Measurements from ENCODE around the gene MBD3L3.
A peak's percentile ranks its signal among the peaks of the same experiment; 100 is the strongest.
"Not testable (repeated sequence)": the region's sequence is repeated elsewhere in the genome, so short reads cannot be mapped to it uniquely, and the experiment has no call there.

Gene MBD3L3

DNA sequence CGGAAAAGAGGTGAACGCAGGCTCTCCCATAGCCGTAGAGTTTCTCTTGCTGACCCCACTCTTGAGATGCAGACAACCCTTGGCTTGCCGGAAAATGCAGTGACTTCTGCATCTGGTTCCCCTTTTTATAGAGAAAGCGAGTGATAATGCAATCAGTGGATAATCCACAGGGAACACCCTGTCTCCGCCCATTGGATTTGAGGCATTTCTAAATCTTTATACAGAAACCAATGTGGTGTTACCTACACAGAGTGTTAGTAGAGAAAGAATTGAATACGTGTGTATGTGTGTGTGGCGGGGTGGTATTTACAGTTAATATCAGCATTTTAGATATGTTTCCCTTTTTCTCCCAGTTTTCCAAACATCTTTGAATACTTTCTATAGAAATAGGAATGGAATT is at the start of gene MBD3L3:
TSS of gene MBD3L3 (minus strand) at position 101 of the 400 bp plus-strand sequence. CDS start at position 30, 71 bp downstream.
- not testable (repeated sequence) for DNase-seq

DNA sequence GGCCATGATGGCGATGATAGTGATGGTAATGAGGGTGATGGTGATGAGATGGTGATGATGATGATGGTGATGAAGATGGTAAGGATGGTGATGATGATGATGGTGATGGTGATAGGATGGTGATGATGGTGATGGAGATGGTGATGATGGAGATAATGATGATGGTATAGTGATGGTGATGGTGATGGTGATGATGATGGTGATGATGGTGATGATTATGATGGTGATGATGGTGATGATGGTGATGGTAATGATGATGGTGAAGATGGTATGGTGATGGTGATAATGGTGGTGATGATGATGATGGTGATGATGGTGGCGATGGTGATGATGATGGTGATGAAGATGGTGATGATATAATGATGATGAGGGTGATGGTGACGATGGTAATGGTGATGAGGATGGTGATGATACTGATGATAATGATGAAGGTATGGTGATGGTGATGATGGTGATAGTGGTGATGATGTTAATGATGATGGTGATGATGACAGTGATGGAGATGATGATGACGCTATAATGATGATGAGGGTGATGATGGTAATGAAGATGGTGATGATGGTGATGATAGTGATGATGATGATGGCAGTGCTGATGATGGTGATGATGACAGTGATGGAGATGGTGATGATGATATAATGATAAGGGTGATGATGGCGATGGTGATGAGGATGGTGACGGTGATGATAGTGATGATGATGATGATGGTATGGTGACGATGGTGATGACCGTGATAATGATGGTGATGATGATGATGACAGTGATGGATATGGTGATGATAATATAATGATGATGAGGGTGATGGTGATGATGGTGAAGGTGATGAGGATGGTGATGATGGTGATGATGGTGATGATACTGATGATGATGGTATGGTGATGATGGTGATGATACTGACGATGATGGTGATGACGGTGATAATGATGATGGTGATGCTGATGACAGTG is 48.5 kb upstream of the MBD3L3 start:
- no peak for DNase-seq

DNA sequence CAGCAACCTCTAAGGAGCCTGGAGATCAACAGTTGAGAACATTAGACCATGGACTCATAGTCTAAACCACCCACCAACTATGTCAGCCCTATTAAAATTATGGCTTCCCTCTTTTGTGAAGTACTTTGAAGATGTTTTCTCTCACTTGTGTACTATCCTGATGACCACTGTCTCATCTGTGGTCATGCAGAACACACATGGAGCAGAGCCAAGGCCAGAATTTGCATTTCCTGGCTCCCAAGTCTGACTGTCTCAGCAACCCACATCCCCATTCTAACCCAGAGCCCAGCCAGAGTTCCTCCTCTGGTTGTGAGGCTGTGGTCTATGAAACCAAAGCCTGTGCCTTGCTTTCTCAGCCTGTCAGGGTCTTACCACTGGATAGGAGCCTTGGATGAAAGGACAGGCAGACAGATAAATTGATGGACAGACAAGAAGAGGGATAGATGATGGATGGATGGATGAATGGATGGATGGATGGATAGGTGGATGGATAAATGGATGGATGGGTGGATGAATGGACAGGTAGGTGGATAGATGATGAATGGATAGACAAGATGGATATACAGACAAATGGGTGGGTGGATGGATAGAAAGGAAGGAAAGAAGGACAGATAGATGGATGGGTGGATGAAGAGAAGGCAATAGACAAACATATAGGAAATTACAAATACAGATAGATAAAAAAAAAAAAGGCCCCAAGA is 46.4 kb upstream of the MBD3L3 start:
- DNase-seq, result no peak

DNA sequence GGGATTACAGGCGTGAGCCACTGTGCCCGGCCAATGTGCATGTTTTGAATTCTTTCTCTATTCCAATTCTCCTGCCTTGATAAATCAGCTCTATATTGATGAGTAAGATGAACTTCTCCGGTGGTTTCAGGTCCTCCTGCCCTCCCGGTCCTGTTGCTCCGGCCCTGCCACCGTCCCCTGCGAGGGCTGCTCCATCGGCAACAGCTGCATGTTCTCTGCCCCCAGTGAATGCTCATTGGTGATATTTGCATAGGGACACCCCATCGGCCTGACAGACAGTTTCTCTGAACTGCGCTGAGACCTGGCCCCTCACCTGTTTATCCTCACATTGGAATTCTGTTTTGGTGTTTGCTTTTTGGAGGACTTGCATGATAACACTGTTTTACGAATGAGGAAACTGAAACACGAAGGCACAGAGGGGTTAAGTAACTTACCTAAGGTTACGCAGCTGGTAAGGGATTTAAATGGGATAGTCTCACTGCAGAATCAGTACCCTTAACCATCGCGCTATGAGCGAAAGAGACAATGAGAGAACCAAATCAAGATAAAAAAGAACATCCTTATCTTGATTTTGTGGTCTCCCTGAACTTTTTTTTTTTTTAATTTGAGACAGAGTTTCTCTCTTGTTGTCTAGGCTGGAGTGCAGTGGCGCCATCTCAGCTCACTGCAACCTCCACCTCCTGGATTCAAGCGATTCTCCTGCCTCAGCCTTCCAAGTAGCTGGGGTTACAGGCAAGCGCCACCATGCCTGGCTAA is 43.2 kb upstream of the MBD3L3 start:
- no peak for DNase-seq

DNA sequence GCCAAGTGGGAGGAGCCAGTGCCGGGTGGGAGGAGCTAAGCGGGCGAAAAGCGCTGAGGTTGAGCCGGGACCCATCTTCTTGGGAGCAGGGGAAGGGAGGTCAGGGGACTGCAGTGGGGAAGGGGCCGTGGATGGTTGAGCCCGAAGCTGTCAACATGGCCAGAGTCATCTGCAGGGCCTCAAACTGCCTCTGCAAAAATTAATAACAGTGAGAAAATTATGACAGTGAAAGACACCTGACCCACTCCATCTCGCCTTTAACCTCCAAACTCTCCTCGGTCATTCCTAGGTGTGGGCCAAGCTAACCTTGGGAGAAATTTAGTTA is 41.1 kb upstream of the MBD3L3 start:
- no peak for DNase-seq

DNA sequence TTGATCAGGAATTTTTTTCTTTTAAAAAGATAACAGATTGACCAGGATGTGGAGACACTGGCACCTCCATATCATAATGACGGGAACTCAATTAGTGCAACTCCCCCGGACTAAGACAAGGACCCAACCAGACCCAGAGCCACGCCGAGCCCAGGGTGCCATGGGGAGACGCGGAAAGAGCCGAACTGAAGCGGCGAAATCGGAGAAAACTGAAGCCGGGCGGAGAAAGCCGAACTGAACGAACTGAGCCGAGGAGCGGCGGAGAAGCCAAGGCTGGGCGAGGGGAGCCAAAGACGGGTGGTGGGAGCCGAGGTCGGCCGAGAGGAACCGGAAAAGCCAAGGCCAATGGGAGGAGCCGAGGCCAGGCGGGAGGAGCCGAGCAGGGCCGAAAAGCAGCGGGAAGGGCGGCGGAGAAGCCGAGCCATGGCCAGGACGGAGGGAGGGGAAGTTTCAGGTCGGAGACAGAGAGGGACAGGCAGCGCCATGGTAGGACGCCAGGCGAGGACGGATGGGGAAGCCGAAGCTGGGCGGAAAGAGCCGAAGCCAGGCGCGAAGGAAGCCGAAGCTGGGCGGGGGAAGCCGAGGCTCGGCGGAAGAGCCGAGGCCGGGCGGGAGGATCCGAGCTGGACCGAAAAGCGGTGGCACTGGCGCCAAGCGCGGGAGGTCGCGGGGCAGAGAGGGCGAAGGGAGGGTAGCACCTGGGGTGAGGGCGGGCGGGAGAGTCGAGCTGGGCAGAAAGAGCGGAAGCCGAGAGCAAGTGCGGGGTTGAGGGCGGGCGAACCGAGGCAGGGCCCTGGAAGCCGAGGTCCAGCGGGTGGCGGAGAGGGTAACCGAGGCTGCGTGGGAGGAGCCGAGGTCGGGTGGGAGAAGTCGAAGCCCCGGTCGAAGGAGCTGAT is 40.5 kb upstream of the MBD3L3 start:
- DNase-seq, result peak; percentile 89

DNA sequence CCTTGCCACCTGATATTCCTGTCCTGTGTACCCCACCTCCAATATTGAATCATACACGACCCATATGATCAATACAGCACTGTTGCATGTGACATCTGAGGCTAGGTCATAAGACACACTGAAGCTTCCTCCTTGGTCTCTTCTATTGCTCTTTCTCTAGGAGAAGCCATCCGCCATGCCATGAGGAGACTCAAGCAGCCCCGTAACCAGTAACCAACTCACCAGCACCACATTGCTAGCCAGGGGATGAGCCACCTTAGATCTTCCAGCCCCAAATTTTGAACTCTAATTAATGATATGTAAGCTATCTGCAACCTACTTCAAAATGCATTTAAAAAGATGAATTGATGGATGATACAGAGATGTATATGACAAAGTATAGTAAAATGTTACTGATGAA is 39.6 kb upstream of the MBD3L3 start:
- DNase-seq, result no peak

DNA sequence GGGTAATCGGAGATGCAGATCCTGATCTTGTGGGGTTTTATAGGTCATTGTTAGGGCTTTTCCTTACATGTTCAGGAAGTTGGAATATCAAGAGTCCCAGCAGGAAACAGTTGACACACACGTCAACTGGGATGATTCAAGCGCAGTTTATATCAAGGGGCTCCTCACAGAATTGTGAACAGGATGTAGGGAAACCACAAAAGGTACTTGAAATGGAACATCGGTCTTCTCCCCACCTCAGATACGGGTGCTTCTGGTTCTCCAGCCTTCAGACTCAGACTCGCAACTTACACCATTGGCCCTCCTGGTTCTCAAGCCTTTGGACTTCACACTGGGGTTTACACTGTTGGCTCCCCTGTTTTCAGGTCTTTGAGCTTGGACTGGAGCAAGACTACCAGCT is 30.5 kb upstream of the MBD3L3 start:
- DNase-seq, result no peak

DNA sequence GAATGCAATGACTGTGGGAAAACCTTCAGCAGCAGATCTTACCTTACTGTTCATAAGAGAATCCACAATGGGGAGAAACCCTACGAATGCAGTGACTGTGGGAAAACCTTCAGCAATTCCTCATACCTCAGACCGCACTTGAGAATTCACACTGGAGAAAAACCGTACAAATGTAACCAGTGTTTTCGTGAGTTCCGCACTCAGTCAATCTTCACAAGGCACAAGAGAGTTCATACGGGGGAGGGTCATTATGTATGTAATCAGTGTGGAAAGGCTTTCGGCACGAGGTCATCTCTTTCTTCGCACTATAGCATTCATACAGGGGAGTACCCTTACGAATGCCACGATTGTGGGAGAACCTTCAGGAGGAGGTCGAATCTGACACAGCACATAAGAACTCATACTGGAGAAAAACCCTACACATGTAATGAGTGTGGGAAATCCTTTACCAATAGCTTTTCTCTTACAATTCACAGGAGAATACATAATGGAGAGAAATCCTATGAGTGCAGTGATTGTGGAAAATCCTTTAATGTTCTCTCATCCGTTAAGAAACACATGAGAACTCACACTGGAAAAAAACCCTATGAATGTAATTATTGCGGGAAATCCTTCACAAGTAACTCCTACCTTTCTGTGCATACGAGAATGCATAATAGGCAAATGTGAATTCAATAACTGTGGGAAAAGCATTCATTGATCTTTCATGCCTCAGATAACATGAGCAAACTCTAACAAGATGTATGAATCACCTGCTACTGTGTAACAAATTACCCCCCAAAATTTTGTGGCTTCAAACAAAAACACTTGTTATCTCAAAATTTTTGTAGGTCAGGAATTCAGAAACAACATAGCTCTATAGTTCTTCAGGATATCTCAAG is 24.8 kb upstream of the MBD3L3 start:
- peak; percentile 10 for DNase-seq

DNA sequence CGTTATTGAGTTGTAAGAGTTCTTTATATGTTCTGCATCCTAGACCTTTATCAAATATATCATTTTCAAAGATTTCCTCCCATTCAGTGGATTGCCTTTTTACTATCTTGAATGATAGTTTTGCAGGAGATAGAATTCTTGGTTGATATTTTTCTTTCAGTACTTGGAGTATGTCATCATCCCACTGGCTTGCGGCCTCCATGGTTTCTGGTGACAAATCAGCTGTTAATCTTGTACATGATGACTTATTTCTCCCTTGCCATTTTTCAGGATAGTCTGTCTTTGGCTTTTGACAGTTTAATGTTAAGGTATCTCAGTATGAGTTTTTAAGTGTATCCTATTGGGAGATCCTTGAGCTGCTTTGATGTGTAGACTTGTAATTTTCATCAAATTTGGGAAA is 19.5 kb upstream of the MBD3L3 start:
- no peak for DNase-seq

DNA sequence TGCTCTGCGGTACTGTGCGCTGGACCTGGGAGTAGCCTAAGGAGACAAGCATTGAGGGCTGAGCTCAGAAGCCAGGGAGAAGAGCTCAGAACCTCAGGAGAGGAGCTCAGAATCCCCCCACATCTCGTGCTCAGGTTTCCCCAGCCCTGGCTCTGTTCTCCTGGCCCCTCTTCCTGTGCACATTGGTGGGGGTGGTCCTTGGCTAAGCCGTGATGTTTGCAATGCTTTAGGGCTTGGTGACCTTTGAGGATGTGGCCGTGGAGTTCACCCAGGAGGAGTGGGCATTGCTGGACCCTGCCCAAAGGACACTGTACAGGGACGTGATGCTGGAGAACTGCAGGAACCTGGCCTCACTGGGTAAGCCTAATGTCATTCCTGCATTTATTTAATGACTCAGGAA is 17.7 kb upstream of the MBD3L3 start:
- DNase-seq, result no peak

DNA sequence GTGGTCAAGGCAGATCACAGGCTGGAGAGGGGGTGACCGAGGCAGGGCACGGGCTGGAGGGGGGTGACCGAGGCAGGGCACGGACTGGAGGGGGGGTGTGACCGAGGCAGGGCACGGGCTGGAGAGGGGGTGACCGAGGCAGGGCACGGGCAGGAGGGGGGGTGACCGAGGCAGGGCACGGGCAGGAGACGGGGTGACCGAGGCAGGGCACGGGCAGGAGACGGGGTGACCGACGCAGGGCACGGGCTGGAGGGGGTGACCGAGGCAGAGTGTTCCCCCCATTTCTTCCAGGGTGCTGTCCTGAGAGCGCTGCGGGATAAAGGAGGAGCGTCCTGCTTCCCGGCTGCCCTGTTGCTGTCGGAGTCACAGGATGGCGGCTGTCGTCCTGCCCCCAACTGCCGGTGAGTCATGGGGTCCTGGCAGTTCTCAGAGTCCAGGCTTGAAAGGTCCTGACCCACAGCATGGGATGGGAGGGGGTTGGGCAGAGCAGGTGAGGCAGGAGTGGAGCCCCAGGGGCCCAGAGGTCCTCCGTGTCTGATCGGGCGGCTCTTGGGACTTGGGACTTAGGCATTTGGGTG is 16.3 kb upstream of the MBD3L3 start:
- no peak for DNase-seq

DNA sequence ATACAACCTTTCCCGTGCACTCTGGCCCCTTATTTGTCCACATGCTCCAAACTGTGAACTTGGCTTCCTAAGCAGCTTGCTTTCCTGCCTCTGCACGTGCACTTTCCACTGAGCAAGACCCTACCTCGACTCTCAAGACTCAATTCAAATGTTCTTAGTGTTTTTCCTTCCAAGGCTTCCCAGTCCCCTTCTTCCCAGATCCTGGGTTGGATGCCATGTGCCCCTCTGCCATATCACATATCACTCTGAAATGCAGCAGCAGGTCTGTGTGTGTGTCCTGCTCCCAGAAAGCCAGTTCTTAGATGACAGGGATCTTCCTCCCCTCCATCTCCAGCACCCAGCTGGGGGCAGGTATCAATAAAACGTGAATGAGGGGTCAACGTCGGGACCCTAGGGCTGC is 14.1 kb upstream of the MBD3L3 start:
- DNase-seq, result no peak

DNA sequence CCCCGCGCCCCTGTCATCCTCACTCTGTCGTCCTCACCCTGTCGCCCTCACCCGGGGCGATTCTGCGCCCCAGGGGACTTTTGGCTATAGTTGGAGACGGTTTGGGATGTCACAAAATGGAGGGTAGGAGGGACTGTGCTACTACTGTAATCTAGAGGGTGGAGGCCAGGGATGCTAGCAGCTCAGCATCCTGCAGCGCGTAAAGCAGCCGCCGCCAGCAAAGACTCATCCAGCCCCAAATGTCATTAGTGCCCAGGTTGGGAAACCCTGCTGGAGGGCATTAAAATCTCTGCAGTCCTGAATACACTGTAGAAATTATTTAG is 11.4 kb upstream of the MBD3L3 start:
- no peak for DNase-seq

DNA sequence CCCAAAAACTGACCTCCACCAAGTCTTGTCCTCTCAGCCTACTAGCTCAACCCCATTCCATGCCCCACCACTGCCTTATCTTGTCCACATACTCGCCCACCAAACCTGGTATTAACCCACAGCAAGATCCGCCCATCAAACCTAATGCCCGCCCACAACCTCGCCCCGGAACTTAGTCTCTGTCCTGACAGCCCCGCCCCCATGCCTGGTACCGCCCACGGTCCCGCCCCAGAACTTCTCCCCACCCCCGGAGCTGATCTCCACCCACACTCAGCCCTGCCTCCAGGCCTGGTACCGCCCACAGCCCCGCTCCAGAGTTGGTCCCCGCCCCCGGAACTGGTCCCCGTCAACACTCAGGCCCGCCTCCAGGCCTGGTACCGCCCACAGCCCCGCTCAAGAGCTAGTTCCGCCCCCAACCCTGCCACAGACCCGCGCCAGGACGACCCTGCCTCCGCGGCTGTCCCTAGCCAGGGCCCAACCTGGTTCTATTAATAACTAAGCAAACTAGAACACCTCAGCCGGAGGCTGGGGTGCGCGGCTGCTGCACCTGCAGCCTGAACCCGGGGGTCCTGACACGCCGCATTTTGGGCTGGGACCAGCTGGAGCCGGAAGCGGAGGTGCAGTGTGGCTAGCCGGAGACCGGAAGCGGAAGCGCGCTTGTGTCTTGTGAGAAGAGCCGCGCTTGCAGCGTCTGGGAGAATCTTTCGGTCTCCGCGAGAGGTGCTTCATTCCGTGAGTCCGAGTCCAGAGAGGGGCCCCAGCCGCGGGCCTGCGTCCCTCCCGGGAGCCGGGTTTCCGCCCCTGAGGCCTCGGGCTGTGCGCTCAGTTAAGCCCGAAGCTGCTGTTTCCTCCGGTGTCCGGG is 10.8 kb upstream of the MBD3L3 start, which contains the start of gene ZNF557:
TSS of gene ZNF557 (plus strand) at position 662 of the 862 bp plus-strand sequence. CDS start 5,372 bp downstream, outside the sequence.
- DNase-seq, result peak; percentile 96

DNA sequence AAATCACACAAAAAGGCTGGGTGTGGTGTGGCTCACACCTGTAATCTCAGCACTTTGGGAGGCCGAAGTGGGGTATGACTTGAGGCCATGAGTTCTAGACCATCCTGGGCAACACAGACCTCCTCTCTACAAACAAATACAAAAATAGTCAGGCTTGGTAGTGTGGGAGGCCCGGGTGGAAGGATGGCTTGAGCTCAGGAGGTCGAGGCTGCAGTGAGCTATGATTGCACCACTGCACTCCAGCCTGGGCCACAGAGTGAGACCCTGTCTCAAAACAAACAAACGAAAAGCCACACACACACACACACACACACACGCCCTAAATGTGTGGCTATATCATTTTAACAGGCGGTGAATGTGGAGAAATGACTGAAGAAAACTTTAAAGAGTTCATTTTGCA is 10.1 kb upstream of the MBD3L3 start:
- no peak for DNase-seq

DNA sequence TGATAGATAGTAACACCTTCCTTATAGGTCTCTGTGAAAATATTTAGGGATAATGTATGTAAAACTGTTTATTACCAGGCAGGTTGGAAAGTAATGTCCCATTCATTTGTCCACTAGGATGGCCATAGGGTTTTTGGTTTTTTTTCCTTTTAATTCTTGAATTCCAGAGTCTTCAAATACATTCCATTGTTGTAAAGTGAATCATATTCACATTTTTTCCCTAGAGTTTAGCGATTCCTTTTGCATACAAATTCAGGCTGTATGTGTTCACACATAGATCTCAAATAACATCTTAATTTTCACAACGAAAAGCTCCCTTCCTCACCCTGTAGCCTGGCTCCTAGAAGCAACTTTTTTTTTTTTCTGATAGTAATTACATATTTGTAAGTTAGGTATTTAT is 9.2 kb upstream of the MBD3L3 start:
- peak; percentile 44 for DNase-seq

DNA sequence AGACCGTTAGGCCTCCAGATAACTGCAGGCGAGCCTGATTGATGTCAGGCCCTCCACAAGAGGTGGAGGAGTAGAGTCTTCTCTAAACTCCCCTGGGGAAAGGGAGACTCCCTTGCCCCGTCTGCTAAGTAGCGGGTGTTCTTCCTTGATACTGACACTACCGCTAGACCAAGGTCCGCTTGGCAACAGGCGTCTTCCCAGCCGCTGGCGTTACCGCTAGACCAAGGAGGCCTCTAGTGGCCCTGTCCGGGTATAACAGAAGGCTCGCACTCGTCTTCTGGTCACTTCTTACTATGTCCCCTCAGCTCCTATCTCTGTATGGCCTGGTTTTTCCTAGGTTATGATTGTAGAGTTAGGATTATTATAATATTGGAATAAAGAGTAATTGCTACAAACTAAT is 8.6 kb upstream of the MBD3L3 start:
- not testable (repeated sequence) for DNase-seq

DNA sequence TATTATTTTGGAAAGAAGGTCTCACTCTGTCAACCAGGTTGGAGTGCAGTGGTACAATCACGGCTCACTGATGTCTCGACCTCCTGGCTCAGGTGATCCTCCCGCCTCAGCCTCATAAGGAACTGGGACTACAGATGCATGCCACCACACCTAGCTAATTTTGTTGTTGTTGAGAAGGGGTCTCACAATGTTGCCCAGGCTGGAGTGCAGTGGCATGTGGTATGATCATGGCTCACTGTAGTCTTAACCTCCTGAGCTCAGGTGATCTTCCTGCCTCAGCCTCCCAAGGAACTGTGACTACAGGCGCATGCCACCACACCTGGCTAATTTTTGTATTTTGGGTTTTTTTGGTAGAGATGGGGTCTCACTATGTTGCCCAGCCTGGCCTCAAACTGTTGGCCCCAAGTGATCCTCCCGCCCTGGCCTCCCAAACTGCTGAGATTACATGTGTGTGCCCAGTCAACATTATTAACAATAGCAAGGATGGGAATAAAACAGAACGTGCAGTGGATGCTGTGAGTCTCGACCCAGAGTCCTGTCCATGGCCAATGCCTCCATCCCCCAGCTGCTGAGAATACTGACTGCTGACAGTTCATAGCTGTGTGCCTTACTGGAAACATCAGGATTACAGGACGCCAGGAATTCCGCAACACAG is 5.4 kb upstream of the MBD3L3 start:
- DNase-seq, result no peak

DNA sequence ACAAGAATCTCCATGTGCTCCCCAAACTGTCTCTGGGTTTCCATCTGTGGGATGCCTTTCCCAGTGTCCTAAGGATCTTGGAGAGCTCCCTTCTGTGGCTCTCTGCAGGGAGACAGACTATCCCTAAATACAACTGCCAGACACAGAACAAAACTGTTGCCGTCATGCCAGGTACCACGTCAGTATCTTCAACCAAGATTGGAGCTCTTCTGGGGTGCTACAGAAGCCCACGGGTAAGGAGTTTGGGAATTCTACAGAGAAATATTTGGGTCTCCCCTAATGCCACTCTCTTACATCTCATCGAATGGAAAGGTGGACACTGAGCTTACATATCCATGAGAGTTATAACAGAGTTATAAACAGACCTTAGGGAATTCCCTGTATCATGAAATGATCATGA is 4.9 kb upstream of the MBD3L3 start:
- DNase-seq, result no peak
